ENCODE results near the gene CAP1.
"Not testable (repeated sequence)": the region's sequence is repeated elsewhere in the genome, so short reads cannot be mapped to it uniquely, and the experiment has no call there.

CAP1 gene

DNA sequence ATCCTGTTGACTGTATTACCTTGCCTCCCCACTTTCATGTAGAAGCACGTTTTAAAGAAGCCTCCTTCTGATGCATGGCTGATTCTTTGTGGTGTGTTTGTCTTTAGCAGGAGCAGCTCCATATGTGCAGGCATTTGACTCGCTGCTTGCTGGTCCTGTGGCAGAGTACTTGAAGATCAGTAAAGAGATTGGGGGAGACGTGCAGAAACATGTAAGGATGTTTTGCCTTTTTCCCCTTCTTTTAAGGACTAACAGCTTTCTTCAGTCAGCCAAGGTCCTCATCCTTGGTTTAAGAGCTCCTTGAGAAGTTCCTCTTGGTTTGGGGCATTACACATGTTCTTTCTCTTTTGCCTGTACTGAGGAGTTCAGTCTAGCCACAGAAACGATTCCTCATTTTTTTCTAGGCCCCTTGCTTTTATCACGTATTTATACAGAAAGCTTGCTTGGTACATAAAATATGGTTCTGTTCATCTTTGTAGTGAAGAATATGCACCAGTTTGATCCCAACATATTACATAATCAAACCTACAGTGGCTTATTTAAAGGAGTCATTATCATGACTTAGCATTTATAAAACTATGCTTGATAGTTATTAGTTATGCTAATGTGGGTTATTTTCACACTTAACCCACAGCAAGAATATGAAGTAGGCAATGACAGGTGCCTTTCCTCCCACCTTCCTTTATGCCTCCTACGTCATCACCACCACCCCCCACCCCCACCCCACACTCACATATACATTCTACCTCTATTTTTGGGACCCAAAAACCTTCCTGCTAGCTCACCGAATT, 19.6 kb downstream of the CAP1 start:
- no peak for DNase-seq

DNA sequence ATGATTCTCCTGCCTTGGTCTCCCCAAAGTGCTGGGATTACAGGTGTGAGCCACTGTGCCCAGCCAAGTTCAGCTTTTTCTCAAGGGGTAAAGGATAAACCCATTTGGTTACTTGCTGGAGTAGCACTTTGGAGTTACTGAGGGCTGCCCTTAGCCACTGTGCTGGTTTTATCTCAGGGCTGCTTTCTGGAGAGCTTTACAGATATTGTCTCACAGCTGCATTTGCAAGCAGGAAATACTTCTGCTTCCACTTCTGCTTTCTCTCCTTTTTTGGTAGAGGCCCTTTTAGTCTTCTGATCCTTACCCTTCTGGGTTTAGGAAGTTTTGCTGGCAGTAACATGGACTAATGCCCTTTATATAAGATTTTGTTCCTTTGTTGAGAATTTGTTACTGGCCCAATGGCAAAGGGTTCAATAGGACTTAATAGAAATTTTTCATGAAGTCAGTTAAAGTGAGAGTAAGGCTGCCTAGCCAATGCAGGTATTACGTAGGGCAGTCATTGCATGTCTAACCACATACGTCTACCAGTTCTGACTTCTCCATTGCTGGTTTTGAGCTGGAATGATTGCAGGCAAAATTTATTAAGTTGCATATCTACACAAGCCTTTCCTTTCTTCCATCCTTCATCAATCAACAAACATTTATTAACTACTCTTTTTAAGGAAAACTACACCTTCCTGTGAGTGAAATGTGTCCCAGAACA, 24.4 kb downstream of the CAP1 start:
- DNase-seq, result no peak

DNA sequence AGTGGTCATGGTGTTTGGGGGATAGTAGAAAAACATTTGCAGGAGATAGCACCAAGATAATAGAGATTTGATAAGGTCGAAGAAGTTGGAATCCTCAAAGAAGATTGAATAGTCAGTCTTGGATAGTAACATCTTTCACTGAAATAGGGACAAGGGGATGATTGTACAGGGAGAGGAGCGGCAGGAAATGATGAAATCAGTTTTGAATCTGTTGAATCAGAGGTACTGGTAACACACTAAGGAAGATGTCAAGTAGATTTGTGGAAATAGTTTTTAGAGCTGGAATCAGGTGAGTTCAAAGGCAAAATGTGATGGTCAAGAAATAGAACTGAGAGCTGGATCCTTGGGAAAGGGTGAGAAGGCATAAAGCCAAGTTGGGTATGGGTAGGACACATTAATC, 26.5 kb downstream of the CAP1 start:
- DNase-seq, result no peak

DNA sequence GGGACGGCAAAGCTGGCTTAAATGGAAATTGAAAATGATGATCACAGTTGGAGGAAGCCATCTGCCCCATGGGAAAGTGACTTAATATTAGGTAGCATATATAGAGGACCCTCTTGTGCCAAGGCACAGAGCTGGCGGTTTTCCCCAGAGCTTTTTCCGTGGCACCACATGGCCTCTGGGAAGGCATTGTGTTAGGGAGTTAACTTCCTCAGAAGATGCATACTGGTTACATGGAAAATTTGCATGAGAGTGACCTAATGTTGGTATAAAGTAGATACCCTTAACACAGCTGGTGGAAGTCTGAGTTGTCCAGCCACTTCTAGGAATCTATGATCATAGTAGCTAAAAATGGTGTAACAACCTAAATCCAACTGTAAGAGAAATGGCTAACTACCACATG, 27.3 kb downstream of the CAP1 start:
- no peak for DNase-seq

DNA sequence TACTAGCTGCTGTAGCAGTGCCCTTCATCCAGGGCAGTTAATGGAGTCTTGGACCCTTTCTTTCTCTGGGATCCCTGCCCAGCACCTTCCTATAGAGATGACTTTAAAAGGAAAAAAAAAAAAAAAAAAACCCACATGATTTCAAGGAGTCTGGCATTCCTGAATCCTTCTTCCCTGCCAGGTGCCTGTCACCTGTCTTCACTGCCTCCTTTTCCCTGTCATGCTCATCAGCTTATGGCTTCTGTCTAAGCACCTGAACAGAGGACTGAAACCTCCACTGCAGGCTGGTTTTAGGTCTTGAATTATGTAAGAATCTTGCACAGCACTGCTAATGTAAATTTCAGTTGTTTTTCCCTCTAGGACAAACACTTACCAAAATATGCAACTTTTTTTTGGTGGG, 31.6 kb downstream of the CAP1 start:
- no peak for DNase-seq

DNA sequence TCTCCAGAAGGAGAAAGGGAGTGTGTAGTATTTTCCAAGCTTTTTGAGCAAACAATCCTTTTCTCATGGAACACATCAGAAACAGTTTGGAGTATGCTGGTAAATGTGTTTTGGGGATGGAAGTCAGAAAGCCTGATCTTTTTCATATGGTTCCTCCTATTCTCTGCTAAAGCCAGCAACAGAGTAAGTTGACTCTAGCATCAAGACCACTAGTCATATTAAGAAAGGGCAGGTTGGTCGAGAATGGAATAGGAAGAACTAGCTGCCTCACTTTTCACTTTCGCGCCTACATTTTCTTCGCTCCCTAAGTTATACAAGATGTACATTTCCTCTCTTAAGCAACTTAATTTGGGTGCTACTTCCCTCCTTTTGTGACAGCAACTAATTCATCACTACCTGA, 32.5 kb downstream of the CAP1 start:
- DNase-seq, result no peak

DNA sequence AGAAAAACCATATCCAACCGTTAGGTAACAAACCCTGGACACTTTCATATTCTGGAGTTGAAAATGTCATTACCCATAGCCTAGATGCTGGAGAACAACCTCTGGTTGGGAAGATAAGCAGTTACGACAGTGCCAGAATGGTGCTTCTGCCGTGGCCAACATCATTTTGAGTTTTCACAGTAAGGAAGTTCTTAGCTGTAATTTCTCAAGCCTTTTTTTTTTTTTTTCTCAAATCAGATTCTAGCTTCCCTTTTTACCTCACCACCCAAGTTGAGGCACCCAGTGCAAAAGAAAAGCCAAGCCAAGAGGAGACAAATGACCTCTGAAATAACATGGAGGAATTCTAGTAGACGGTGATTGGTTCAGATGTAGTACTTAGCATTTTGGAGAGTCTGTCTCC, 34.7 kb downstream of the CAP1 start:
- no peak for DNase-seq

DNA sequence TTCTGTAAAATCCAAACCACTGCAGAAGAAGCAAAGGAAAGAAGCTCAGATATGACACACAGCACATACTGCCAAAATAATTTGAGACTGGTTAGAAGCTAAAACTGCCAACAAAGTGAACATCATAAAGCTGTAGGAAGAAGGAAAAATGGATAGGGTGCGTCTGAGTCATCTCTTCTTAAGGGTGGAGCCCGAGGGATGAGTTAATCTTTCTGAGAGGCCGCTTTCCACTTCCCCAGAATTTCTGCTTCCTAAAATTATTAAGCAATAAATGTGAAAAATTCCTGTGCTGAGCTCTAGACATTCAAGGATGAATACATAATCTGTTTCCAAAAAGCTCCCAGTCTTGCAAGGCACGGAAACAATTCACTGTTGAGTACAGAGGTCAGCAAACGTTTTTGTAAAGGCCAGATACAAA, 36.4 kb downstream of the CAP1 start:
- no peak for DNase-seq

DNA sequence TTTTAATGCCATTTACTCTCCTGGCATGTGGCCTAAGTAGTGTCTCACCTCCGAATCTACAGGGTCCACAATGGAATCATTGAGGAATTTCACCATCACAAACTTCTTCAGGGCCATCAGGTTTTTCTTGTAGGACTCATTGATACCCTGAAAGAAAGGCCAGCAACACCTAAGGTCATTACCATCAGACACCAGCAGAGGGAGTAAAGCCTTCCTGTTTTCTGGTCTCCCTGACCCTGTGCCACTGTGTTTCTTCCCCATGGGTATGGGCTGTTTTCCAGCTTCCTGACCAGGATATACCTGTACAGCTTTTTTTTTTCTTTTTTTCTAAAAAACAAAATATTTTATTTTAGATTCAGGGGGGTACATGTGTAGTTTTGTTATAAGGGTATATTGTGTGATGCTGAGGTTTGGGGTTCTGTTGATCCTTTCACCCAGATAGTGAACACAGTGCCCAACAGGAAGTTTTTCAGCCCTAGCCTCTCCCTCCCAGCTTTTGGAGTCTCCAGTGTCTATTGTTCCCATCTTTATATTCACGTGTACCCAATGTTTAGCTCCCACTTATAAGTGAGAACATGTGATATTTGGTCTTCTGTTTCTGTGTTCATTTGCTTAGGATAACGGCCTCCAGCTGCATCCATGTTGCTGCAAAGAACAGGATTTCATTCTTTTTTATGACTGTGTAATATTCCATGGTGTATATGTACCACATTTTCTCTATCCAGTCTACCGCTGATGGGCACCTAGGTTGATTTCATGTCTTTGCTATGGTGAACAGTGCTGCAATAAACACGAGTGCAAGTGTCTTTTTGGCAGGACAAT, 38.2 kb downstream of the CAP1 start:
- no peak for DNase-seq

DNA sequence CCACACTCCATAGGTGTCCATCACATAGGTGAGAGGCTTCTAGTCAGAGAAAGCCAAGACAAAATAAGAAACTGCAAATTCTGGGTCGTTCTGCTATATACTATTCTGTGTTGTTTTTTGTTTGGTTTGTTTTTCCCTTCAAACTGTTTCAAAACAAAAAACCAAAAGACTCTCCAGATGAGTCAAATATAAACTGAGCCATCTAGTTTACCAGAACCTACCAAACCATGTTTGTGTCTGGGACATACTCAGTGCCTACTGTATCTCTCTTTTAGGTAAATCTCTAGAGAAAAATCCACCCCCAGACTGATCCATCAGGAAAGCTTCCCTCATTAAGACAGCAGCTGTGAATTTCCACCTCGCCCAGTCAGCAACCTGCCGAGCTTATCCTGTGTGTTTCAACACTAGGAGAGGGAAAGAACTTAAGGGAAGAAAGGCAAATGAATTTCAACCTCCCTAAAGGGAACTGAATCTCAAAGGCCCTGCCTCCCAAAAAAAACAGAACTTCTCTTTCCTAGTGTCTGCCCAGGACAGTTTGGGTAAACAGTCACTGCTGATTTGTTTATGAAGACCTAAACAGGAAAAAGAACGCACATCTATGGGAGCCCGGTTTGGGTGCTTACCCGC, 39.4 kb downstream of the CAP1 start:
- DNase-seq, result no peak

DNA sequence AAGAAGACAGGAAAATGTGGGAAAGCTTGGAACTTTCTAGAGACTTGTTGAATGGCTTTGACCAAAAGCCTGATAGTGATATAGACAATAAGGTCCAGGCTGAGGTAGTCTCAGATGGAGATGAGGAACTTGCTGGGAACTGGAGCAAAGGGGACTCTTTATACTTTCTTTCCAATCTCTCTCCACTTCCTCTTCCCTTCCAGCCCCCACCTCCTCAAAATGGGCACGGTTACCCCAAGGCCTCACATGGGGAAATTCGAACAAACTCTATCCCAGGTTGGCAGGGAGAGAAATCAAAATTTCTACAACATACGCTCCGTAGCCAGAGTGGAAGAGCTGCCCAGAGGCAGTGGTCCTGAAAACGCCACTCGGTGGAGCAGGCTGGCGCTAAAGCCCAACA, 41.3 kb downstream of the CAP1 start:
- no peak for DNase-seq

DNA sequence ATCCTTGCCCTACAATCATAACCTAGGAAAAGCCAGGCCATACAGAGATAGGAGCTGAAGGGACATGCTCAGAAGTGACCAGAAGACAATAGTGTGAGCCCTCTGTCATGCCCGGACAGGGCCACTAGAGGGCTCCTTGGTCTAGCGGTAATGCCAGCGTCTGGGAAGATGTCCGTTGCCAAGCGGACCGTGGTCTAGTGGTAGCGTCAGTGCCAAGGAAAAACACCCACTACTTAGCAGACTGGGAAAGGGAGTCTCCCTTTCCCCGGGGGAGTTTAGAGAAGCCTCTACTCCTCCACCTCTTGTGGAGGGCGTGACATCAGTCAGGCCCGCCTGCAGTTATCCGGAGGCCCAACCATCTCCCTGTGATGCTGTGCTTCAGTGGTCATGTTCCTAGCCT, 44.2 kb downstream of the CAP1 start:
- DNase-seq, result not testable (repeated sequence)

DNA sequence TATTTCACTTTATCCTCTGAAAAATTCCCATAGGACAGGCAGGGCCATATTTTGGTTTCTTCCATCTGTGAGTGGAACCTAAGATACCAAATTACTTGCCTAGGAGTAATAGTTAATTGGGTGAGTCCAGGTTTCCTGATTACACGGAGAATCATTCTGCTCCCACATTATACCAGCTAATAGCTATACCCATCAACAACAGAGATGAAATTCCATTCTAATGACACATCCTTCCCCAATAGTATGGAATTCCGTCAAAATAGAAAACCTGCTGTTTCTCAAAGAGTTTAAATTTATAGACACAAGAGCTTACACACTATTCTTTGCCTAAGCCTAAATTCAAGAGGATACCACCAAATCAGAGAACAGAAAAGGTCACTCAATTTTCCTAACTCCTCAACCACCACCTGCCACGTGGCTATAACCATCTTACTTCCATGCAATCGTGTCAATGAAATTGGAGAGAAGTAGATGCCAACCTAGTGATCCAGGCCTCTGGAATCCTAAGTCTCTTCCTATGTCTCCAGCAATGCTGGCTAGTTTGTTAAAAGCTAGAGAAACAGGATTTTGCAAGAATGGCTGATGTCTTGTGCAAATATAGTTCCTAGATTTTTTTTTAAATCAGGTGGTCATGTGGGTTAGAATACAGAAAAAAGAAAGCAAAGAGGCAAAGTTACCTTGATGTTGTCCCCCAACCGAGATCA, 50.3 kb downstream of the CAP1 start:
- DNase-seq, result no peak

DNA sequence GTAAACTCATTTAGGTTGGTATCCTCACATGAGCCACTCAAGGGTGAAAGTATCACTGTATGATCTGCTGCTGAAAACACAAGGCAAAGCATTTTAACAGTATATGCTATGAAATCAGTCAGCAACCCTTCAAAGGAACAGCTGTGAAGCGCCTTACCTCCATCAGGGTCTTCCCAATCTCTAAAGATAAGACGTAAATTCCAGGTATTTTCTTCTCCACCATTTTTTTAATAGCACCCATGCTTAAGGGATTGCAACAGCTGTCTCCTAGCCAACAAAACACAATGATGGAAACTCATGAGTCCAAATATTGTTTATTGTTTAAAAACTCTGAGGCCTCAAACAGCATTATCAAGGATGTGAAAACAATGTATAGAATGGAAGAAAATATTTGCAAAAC, 51.7 kb downstream of the CAP1 start:
- DNase-seq, result no peak

DNA sequence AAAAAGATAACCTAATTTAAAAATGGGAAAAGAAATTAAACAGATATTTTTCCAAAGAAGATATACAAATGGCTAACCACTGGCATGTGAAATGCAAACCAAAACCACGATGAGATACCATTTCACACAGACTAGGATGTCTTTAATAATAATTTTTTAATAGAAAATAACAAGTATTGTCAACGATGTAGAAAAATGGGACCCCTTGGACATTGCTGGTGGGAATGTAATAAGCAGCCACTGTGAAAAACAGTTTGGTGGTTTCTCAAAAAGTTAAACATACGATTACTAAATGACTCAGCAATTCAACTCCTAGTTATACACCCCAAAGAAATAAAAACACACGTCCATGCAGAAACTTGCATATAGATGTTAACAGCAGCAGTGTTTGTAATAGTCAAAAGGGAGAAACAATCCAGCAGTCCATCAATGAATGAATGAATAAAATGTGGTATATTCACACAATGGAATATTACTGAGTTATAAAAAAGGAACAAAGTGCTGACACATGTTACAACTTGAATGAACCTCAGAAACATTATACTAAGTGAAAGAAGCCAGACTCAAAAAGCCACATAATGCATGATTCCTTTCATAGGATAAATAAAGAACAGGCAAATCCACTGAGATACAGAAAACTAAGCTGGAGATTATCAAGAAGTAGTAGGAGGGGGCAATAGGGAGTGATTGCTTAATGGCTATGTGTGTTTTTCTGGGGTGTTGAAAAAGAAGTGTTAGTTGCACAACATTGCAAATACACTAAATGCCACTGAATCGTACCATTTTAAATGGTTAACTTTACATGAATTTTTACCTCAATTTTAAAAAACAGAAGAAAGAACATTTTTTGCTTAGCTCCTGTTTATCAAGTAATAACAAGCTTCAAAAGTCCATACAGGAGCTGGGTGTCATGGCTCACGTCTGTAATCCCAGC, 52.4 kb downstream of the CAP1 start:
- no peak for DNase-seq

DNA sequence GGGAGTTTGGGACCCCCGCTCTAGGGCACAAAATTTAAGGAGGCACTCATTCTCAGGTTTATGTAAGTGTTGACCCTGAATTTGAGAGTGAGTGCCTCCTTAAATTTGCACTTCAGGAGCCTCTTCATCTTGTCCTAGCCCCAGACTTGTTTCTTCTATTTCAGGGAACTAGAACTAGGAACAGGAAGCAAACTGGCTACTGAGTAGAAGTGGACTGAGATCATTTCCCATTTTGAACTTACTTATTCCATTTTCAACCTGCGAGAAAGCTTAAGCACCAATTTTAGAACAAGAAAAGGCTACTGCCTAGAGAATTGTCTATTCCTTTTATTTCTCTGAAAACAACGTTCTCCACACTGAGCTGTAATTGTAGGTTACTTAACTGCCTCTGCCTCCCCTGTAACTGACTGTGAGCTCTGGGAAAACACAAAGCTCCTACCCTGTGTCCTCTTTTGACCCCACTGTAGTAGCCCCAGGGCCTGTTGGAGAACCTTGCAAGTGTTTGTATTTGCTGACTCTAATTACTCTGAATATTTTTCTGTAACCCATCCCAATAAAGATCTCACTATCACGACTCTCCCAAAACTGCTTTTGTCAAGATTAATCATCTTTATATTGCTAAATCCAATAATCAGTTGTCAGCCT, 54.1 kb downstream of the CAP1 start:
- no peak for DNase-seq

DNA sequence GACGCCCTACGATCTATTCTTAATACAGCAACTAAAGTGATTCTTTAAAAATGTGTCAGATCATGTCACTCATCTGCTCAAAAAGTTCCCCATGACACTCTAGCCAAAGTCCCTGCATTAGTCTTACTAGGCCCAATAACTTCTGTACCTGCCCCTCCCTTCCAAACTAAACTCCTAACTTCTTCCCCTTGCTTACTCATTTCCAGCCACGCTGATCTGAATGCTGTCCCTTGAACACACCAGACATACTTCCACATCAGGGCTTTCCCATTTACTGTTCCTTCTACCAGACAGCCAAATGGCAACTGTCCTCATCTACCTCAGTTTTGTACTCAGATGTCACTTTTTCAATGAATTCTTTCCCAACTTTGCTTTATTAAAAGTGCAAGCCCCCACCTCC, 55.3 kb downstream of the CAP1 start:
- no peak for DNase-seq

DNA sequence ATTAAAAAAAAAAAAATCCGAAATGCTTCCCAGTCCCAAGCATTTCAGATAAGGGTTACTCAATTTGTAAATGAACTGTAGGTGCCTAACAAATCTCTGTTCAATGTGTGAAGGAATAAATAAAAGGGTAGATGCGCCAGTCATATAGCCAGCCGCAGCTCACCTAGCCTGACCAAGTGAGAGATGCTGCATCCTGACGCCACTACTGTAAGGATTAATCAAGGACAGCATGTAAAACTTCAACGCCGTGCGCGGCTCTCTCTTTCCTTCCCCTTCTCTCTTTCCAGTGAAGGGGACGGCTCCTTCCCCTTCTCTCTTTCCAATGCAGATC, 56.1 kb downstream of the CAP1 start:
- no peak for DNase-seq

DNA sequence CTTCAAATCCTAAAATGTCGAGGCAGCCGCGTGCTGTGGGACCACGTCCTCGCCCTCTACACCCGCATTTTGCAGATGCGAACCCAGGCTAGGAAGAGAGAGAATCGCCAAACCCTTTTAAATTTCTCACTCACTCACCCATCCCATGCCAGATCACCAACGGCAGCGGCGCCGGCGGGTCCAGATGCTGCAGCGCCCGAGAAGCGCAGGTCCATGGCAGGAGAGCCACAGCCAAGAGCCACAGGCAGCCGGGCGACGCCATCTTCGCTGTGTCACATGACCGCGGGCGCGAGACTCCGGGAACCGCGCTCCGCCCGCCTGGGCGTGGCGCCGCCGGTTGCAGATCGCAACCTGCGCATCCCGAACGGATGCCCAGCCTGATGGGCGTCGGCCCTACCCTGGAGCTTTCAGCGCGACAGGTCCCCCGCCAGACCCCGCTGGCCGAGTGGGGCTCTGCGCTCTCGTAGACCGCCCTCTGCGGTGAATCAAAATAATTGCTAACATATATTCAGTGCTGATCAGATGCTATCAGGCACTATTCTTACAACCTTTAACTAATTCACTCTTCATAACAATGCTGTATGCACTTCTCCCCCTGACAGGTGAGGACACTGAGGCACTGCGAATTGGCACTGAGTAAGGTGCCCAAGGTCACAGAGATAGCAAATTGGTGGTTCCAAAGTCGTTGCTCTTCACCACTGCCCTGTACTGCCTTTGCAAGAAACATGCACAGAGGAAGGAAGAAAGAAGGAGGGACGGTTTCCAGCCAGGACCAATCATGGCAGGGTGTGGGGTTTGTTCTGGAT, 56.7 kb downstream of the CAP1 start, which contains the start of gene PPT1:
Gene PPT1, minus strand, starts transcription at position 276 of the 806 bp plus-strand sequence. Its CDS starts 14 bp downstream, at position 262.
- DNase-seq, result peak; percentile 30

DNA sequence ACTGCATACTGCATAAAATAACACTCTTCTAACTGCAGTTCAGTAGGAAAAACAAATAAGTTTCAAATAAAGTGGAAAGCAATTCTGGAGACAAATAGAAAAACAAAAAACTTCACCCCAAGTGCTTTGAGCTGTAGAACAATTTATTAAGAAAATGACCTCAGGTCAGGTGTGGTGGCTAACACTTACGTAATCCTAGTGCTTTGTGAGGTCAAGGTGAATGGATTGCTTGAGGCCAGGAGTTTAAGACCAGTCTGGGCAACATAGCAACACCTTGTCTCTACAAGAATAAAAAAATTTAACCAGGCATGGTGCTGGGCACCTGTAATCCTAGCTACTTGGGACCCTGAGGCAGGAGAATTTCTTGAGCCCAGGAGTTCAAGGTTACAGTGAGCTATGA, 61.5 kb downstream of the CAP1 start:
- DNase-seq, result no peak
